ENCODE measurements around the gene NR1H3. TPM values are rescaled to one million over a fixed set of nuclear protein-coding genes. Genes with fewer than 3 reads are reported as not detected.

The NR1H3 gene
- total RNA-seq, 1 experiment from 2014 or later: 26.3 TPM

DNA sequence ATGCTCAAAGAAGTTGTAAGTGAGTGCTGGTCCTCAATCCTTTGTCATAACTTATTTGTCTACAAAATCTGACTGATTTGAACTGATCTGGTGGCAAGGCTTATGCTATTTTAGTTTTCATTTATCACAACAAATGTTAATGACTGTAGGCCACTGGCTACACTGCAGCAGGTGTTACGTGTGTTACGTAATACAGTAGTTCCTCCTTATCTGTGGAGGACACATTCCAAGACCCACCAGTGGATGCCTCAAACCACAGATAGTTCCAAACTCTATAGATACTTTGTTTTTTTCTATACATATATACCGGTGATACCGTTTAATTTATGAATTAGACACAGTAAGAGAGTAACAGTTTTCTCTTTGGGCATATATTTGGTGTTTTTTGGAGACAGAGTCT, 19.1 kb downstream of the NR1H3 start:
- Histone ChIP-seq H3K4ac (ENCODE audit: low read depth, low read length) (no peak overlapping the region), H3K79me1 (ENCODE audit: insufficient read depth, low read depth, low read length, poor library complexity, severe bottlenecking) (no peaks in the 10 kb centered on the region), H3K79me2 (ENCODE audit: insufficient read depth, low read length) (peaks cover 4% of the 10 kb centered on the region; the same call in 1 of the 2 replicates), H3K23me2 (ENCODE audit: insufficient read length, low read depth, low read length, poor library complexity, severe bottlenecking) (no peaks in the 10 kb centered on the region), H4K20me1 (ENCODE audit: control insufficient read depth, insufficient read depth, insufficient read length) (no peaks in the 10 kb centered on the region), H2BK15ac (ENCODE audit: low read depth, low read length) (no peak overlapping the region), H3K27me3 (ENCODE audit: insufficient read depth, low read length) (no peaks in the 10 kb centered on the region), H4K91ac (ENCODE audit: insufficient read length, low read depth, low read length) (no peak overlapping the region), H2BK120ac (ENCODE audit: low read depth, low read length, poor library complexity, severe bottlenecking) (no peak overlapping the region), H3K56ac (ENCODE audit: insufficient read length, low read depth, low read length) (no peak overlapping the region), H3K4me1 (ENCODE audit: insufficient read depth, low read length) (no peaks in the 10 kb centered on the region), H2BK5ac (ENCODE audit: insufficient read length, low read length) (no peak overlapping the region), H3K18ac (ENCODE audit: insufficient read length, low read depth, low read length) (no peak overlapping the region), H3K27ac (ENCODE audit: insufficient read length, low read depth, low read length) (no peak overlapping the region), H3K9ac (ENCODE audit: extremely low read depth, insufficient read length, low read length) (no peak overlapping the region), H2AK5ac (ENCODE audit: insufficient read length, low read length) (no peak overlapping the region), H2AFZ (ENCODE audit: low read length) (no peak overlapping the region), H3T11ph (ENCODE audit: low read length) (no peak overlapping the region), H4K8ac (replicated peaks; ENCODE audit: insufficient read length, low read depth, low read length) (no peak overlapping the region), H3K4me2 (ENCODE audit: insufficient read depth, insufficient read length, low read length) (no peak overlapping the region), H2BK20ac (ENCODE audit: low read depth, low read length, poor library complexity, severe bottlenecking) (no peak overlapping the region), H2BK12ac (ENCODE audit: insufficient read length, low read depth, low read length) (no peak overlapping the region), H3K9me3 (ENCODE audit: control insufficient read depth, low read depth, low read length) (no peaks in the 10 kb centered on the region), H4K5ac (ENCODE audit: insufficient read length, low read depth, low read length) (no peak overlapping the region), H3K14ac (ENCODE audit: insufficient read depth, low read length) (no peak overlapping the region), H3K23ac (ENCODE audit: insufficient read length, low read depth, low read length) (no peak overlapping the region)
- no peak overlapping the region for H3K27ac Mint-ChIP-seq
- DNase-seq: no peak
- no CpG with 5 or more reads among the region's 4 CpGs for WGBS (ENCODE audit: extremely low coverage, insufficient read length, low lambda C conversion rate)
- H3K27me3 Mint-ChIP-seq (ENCODE audit: low read depth): no peaks in the 10 kb centered on the region
- H3K4me3 Mint-ChIP-seq: no peak overlapping the region
- no peaks in the 10 kb centered on the region for H3K9me3 Mint-ChIP-seq
- H3K36me3 Mint-ChIP-seq (ENCODE audit: insufficient read depth in 1 of 3, low read depth in 3 of 3): peaks cover 28 to 71% (median 59%) of the 10 kb centered on the region in 3 experiments; a peak in 6 of 7 replicates
- TF ChIP-seq, protein P1, sequence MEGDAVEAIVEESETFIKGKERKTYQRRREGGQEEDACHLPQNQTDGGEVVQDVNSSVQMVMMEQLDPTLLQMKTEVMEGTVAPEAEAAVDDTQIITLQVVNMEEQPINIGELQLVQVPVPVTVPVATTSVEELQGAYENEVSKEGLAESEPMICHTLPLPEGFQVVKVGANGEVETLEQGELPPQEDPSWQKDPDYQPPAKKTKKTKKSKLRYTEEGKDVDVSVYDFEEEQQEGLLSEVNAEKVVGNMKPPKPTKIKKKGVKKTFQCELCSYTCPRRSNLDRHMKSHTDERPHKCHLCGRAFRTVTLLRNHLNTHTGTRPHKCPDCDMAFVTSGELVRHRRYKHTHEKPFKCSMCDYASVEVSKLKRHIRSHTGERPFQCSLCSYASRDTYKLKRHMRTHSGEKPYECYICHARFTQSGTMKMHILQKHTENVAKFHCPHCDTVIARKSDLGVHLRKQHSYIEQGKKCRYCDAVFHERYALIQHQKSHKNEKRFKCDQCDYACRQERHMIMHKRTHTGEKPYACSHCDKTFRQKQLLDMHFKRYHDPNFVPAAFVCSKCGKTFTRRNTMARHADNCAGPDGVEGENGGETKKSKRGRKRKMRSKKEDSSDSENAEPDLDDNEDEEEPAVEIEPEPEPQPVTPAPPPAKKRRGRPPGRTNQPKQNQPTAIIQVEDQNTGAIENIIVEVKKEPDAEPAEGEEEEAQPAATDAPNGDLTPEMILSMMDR (conservative IDR thresholded peaks at IDR 0.05): no peak
- peaks cover 6 to 24% of the 10 kb centered on the region in 2 experiments for H3K4me1 Mint-ChIP-seq

Data from H9 (cell line).